HG02610 (cell line): ENCODE results near the gene PDGFRB.

Source experiments
- ATAC-seq: cut with Tn5 transposase; IDR thresholded peaks from one replicate; pipeline ENCODE4 v1.9.1; 2021; ENCODE audit warnings: mild to moderate bottlenecking, moderate library complexity; ENCODE audit not compliant: unreplicated experiment

Gene PDGFRB

DNA sequence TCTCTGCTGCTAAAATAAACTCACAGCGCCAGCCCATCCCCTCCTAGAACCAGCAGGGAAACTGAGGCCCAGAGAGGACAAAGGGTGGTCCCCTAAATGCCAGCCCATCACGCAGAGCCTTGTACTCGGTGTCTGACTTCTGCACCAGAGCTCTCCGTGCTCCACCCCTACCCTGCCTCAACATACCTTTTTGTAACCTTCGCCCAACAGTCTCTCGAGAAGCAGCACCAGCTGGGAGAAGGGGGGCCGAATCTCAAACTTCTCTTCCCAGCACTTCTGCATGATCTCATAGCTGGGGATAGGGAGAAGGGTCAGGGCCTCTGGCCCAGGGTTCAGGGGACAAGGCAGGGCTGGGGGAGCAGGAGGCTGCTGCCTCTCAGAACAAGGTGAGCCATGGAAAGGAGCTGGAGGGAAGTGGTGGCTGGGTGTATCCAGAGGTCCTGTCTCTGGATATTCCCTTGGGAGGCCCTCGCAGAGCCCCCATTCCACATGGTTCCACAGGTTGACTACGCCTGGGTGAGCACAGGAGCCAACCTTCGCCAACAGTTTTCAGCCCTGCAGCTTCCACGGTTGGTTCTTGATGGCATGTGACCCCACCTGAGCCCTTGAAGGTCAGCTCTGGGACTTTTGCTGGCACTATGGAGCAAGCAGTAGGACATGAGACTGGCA is 37.0 kb downstream of the PDGFRB start:
- no peak for ATAC-seq

DNA sequence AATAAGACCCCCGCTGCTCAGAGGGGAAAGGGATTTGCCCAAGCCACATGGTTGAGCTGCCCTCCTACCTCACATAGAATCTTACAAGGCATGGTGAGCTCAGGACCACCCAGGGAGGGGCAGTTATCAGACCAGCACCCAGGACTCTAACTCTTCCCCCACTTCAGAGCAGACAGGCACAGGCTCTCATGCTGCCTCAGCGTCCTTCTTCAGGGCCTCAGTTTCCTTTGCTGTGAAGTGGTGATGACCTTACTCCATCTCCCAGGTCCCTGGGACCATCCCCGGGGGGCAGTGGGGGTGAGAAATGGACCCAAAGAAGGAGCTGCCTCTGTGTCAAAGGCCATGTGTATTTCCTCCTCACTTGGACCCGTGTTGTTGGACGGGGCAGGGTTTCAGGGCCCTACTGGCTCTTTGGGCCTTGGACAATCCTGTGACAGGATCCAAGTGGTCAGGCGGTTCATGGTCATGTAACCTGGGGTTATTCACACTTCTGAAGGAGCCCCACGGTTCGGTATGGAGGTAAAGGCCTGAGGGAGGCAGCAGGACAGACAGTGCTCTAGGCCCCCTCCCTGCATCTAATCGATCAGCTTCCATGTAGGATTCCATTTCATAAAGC is 37.6 kb downstream of the PDGFRB start:
- no peak for ATAC-seq

DNA sequence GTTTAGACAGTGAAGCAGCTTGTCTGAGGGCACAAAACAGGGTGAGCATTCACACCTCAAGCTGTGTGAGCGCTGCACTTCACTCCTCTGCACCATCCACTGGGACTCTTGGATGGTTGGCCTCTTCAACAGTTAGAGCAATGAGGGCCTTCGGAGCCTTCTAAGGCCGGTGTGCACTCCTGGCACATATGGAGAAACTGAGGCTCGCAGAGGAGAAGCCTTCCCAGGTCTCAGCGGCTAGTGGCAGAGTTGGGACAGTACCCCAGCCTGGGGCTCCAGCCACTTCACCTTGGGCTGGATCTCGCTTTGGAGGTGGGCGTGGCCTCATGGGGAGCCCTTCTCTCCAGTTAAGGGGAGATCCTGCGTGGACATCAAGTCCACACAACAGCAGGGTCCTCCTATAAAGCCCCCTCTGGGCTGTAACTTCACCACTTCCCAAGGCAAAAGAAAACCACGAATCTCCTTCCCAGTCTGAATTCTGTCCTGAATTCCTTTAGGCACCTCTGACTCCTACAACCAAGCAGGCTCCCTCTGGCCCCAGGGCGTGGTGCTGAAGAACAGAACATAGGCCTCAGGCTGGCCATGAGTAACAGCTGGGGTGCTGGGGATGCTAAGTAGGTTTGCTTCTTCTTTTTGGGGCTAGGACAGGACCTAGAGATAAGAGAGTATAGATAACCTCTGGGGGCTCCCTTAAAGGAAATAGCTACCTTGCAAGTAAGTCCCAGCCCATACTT is 38.8 kb downstream of the PDGFRB start:
- no peak for ATAC-seq

DNA sequence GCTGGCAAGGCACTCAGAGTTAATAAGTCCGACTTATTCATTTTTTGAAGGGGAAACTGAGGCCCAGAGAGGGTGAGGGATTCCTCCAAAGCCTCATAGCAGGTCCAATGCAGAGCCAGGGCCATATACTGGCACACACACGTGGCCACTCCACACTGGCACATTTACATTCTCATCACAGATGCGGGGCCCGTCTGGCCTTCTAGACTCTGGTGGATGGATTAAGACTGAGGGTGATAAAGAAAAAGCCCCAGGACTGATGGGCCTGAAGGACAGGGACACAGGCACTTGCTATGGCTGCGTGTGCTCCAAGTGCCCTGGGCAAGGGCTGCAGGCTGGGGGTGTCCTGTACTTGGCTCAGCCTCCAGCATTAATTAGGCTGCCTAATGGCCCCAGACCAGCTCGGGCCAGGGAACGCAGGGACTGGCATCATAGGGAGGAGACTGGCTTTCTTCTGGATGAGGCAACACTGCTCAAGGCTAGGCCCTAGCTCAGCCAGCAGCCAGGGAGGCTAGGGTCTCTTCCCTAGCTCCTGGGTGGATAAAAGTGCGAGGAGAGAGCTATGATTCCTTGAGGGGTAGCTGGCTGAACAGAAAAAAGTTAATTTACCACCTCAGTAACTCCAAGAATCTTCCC is 40.8 kb downstream of the PDGFRB start:
- ATAC-seq, result no peak

DNA sequence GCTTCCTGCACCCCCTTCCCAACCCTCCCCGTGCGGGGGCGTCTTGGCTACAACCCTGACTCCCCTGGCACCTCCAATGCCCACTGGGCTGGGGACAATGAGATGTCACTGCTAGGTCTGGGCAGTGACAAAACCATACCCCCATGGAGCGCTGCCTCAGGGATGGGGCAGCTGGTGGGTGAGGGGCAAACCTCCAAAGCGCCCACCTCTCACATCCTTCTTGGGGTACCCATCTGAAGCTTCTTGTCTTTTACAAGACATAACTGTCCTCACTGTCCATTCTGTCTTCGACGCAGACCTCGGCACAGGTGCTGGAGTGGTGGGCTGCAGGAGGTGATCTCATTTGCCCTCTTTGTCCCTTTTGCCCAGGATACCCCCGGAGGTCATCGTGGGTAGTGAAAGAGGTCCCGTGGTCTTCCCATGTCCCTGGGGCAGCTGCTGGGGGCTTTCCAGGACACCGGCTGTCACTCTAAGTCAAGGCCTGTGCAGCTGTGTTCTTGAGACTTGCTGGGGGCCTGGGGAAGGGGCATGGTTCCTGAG is 41.5 kb downstream of the PDGFRB start:
- ATAC-seq, result no peak

DNA sequence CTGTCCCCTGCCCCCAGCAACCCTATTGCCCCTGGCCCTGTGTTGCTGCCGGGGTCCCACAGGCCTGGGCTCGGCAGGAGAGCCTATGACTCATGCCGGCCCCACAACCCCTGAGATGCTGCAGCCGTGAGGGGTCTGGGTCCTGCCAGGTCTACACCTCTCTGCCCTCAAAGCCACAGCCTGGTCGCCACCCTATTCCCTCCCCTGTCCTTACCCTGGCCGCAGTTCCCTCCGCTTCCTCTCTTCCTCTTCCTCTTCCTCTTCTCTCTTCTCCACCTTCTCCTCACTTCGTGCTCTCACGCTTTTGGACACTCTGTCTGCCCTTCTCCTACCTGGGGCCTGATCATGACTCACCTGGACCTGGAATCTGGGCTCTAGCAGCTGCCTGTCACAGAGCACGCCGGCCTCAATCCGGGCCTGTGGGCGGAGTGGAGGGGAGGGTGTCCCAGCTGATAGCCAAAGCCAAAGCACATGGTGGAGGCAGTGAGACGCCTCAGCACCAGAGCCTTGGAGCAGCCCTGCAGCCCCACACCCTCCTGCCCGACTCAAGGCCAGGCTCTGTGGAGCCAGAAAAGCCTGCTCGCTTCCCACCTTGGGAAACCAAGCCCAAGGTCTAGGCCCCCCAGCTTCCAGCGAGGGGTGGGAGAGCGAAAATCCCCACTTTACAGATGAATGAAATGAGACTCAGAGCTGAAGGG is 42.4 kb downstream of the PDGFRB start:
- ATAC-seq, result no peak

DNA sequence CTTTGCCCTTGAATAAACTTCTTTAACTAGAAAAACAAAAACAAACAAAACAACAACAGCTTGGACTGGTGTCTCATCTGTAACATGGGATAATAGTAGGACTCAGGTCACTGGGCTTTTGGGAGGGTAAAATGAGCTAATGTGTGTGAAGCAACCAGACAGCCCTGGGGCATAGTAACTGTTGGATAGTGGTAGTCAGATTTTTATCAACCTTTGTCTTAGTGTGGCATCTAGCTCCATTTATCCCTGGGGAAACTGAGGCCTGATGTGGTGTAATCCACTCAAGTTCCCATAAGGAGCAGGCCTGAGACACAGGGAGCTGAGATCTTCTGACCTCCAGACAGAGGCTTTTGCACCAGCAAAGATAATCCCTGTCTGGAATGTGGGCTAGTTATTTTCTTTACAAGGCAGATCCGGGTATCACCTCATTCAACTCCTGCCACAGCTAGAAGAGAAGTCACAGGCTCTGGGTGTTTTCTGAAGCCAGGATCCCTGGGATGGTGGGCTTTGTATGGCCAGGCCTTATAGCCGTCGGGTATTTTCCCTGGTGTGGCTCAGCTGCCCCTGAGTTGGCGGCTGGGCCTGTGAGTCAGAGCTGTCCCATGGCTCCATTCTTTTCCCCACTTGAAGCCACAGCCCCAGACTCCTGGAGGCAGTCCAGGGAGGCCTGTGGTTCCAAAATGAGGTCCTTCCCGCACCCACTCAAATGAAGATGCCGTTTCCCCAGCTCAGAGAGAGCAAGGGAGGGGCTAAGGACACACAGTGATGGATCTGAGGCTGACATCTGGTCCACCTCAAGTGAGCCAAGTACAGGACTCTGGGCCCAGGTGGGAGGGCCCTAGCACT is 43.2 kb downstream of the PDGFRB start:
- no peak for ATAC-seq

DNA sequence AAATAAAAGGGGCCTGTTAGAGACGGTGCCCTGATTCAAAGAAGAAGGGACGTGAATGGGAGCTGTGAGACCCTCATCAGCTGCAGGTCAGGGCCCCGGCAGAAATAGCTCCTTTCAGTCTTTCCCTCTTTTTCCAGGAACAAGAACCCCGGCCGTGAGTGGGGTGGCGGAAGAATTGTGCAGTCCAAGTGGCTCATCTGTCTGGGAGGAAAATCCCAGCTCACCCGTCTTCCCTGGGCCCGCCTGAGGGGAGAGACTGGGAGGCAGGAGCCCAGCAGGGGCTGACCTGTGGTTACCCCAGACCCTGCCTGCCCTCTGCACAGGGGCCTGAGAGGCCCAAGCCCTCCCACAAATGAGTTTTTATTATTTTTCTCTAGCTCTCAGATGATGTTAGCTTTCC is 44.5 kb downstream of the PDGFRB start:
- ATAC-seq, result no peak

DNA sequence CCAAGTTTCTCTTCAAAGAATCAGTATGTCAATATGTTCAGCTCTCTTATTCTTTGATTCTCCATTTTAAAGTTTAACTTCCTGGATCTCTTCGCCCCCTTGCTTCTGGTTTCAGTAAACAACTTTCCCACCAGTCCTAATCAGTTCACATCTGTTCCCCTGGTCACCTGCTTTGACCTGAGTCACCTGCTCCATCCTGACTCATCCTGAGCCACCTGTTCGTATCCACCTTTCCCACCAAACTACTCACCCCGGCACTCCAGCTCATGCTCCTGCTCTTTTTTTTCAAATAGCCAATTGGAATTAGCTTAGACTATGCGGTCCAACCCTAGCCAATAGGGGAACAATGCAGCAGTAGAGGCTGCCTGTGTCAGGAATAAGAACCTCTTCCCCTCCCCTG is 45.7 kb downstream of the PDGFRB start:
- ATAC-seq, result no peak

DNA sequence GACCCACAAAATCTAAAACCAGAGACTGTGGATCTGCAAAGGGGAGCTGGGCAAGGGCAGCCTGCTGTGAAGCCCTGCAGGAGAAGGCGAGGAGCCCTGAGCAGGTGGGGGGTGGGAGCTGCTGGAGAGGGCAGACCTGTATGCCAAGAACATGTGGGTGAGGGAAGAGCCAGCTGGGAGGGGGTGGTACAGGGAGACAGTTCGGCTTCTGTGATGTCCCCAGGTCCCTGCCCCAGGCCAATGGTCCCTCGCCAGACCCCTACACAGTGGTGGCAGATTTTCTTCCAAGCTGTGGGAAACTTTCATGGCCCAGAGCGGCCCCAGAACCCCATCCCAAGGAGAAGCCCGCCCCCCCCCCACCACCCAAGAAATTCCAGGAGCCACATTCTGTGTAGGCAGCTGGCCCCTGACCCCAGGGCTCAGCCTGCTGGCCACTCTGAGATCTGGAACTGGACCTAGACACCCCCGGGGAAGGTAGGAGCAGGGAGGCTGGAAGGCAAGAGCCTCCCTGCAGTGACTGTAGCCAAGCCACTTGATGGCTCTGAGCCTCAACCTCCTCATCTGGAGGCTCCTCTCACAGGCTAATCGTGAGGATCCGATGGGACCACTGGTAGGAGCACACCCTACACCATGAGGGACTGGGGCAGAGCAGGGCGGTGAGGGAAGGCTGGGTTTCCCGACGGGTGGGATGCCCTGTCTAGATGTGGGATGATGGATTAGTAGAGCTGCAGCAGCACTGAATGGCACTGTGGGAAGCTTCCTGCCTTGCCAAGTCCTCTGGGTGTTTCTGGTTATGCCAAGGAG is 46.7 kb downstream of the PDGFRB start:
- ATAC-seq, result no peak

DNA sequence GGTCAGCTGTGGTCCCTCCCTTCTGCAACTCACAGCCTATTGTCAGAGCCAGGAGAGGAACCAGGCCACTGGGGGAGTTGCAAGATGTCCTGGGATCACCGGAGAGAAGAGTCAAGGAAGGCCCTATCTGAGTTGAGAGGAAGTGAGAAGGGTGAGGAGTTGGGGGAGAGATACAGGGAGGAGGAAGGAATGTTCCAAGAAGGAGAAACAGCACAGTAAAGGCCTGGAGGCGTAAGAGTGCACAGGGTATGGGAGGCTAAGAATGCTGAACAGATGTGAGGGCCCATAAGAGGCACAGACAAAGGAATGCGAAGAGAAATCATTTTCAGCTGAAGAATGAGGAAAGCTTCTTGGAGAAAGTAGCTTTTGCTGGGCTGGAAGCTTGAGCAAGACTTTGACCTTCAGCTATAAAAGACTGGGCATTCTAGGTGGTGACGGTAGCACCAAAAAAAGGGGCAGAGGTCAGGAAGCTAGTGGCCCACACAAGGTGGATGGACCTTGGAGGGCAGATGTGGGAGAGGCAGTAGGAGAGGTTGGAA is 47.7 kb downstream of the PDGFRB start:
- no peak for ATAC-seq

DNA sequence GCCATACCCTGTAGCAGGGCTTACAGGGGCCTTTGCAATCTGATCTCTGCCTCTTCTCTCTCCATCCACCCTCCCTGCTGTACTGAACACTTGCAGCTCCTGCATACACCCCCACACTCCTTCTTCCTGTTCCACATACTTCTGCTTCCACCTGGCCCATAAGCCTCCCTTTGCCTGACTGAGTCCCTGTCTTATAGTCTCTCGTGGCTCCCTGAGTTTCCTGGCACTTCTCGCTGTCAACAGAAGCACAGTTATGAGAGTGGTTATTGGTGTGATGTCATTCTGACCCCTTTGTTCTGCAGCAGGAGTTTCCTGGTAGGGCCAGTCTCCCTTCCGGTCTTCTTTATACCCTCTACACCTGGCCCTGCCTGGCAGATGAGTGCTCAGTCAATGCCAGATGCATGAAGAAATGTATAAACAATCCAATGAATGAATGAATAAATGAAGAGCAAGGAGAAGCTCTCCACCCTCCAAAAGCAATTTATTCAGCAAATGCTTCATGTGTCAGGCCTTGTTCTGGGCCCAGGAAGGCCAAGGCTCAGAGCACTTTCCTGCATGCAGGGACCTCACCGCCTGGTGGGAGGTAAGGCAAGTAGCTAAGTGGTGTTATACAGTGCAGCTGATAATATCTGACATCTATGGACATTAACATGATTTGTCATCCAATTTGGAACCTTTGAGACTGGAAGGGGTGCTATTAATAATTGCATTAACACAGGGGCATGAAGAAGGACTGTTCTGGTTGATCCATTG is 48.8 kb downstream of the PDGFRB start:
- ATAC-seq, result no peak

DNA sequence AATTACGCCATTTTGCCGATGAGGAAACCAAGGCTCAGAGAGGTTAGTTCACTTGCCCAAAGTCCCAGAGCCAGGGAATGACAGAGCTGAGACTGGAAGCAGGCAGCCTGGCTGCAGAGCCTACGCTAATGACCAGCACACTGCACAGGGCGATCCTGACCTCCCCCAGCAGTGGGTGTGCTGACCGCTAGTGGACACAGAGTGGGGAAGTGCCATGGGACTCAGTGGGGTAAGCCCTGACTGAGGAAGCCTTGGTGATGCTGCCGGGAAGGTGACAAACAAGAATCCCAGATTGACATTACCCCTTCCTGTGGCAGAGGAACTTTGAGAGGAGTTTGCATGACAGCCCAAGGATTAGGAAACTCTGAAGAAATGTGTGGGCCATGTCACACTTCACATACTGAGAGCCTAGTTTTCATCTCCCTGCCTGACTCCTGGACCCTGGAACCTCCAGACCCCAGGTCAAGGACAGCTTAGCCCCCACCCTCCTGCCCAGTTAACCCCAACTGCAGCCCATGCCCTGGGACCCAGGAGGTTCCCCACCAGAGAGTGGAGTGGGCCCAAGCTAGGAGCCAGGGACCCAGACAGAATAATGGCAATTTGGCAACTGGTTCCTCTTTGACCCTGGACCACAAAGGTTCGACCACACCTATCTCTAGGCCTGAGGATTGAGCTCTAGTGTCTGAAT is 49.6 kb downstream of the PDGFRB start:
- no peak for ATAC-seq

DNA sequence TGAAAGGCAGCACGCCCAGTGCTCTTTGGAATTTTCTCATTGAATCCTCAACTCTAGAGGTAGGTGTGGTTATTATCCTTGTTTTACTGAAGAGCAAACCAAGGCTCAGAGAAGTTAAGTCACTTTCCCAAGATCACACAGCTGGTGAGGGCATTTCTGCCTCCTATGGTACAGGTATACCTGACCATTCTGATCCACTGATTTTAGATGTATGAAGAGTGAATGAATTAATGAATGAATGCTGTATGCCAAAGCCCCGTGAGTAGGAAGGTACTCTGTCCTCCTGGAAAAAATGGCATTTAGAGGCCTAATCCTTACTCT is 51.1 kb downstream of the PDGFRB start:
- no peak for ATAC-seq

DNA sequence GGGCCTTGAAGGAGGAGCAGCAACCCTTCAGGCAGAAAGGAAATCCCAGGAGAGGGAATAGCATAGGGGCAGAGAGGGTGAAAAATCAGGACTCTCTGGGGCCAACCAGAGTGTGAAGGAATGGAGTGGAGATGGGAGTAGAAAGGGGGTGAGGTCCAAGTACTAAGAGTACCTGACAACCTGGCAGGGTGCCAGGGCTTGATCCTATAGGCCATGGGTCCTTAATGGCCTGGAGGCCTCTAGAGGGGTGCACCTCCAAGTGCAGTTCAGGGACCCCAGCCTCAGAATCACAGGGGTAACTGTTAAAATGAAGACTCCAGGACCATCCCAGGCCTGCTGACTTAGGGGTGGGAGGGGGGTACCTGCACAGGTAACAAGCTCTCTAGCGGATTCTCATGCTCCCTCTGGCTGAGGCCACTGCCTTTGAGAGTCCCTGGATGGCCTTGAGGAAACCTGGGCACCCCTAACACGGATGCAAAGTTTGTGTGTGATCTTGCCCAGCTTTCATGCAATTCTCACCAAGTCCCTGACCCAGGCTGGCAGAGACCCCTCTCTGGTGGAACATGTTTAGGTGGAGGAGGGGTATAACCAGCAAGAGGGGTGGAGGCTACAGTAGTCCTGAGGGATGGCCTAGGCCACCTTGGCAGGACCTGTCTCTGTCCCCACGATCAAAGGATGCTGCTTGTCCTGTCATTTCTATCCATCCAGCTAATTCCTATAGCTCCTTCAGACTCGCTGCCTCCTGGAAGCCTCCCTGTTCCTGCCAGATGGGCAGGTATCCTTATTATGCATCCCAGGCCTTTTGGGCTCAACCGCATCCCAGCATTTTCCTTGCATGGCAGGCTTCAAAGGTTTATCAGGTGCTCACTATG is 51.7 kb downstream of the PDGFRB start:
- ATAC-seq, result no peak

DNA sequence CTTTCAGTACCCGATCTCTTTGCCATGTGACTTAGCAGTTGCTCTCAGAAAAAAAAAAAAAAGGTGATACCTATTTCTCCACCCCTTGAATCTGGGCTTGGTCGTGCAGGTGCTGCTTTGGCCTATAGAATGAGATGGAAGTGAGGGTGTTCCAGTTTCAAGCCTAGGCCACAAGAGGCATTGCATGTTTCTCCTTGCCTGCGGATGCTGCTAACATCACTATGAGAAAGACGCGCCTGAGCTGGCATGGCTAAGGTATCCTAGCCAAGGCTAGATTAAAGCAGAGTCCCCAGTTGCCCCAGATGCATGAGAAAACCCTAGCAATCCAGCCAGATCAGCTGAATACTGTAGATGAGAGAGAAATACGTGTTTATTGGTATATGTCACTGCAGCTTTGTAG is 54.6 kb downstream of the PDGFRB start:
- no peak for ATAC-seq

DNA sequence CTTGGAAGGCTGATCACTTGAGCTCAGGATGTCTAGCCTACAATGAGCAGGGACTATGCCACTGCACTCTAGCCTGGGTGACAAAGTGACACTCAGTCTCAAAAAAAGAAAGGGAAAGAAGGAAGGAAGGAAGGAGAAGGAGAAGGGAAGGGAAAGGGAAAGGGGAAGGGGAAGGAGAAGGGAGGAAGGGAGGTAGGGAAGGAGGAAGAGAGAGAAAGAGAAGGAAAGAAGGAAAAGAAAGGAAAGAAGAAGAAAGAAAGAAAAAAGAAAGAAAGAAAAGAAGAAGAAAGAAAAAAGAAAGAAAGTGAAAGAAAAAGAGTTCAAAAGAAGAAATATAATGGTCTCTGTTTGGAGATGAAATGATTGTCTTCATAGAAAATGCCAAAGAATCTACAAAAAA is 58.5 kb downstream of the PDGFRB start:
- no peak for ATAC-seq
